HepG2 (cell line): ENCODE results near the gene TARS3. TPM values are rescaled to one million over a fixed set of nuclear protein-coding genes. Genes with fewer than 3 reads are reported as not detected.

Source experiments
- ATAC-seq: fragments of 200-7000 bp; cut with Tn5 transposase; 3 replicates; pipeline ENCODE4 v1.9.1; 2020; ENCODE audit warnings: mild to moderate bottlenecking, moderate library complexity
- BruUV-seq: library from RNA; stranded (reverse); fragments of 400-500 nt; replicated peaks from 2 replicates; lab custom pipeline; 2021; lab: Mats Ljungman, UMichigan
- CTCF ChIA-PET: fragments of 300-600 bp; formaldehyde crosslinking; extraction: SDS; loops from one replicate; lab custom pipeline; 2021; ENCODE audit warnings: low total read pairs, inconsistent platforms, low intra/inter-chr PET ratio; lab: Yijun Ruan, JAX
- POLR2A ChIA-PET: fragments of 350-600 bp; sonication (Branson Sonifier 250); formaldehyde crosslinking; loops from one replicate; lab custom pipeline; 2020; ENCODE audit warnings: antibody characterized with exemption, inconsistent platforms; lab: Yijun Ruan, JAX
- DNase-seq: peaks from one replicate; pipeline ENCODE4 v3.0.0-alpha.2; 2015; ENCODE audit warnings: low spot score
- FAIRE-seq: peaks from 3 replicates; lab custom pipeline; 2011; peaks lifted over from hg19 to GRCh38; lab: Jason Lieb, UNC
- H2AFZ ChIP-seq: one replicate; pipeline ENCODE4 v1.6.1; 2011; ENCODE audit warnings: low read length, inconsistent platforms
- H3K27ac ChIP-seq: fragments of 300-600 bp; 3 replicates; pipeline ENCODE4 v1.8.0; 2011; ENCODE audit warnings: mixed run types, mild to moderate bottlenecking, mixed read lengths, low read length, inconsistent platforms; ENCODE audit not compliant: insufficient read depth; ENCODE audit errors: extremely low read length
- H3K27me3 ChIP-seq, 2 experiments: fragments of 200-600 bp in 1 of 2; 2 replicates in 1 of 2; 3 replicates in 1 of 2; pipeline versions ENCODE4 v1.6.0 to v1.8.0; 2011; ENCODE audit warnings: low read length in 2 of 2, mild to moderate bottlenecking in 2 of 2, moderate library complexity in 2 of 2, inconsistent platforms in 1 of 2; ENCODE audit not compliant: insufficient read depth in 2 of 2, control insufficient read depth in 1 of 2
- H3K36me3 ChIP-seq, 2 experiments: fragments of 200-600 bp in 1 of 2; replicated peaks in 1 of 2; 2 replicates in 1 of 2; 3 replicates in 1 of 2; pipeline versions ENCODE4 v1.5.1 to v1.8.0; 2011; ENCODE audit warnings: low read length in 2 of 2, inconsistent platforms in 1 of 2; ENCODE audit not compliant: insufficient read depth in 2 of 2, control insufficient read depth in 1 of 2
- H3K4me1 ChIP-seq: 2 replicates; pipeline ENCODE4 v1.5.1; 2012; ENCODE audit warnings: low read length, inconsistent platforms; ENCODE audit not compliant: insufficient read depth
- H3K4me2 ChIP-seq: 2 replicates; pipeline ENCODE4 v1.6.0; 2011; ENCODE audit warnings: low read depth, low read length, inconsistent platforms
- H3K4me3 ChIP-seq, 3 experiments: fragments of 200-600 bp in 1 of 3; sonication (generic), shearing (Covaris generic) in 1 of 3; replicated peaks in 1 of 3; 2 replicates each; pipeline ENCODE4 v1.5.1; 2011 to 2016; ENCODE audit warnings: low read length in 3 of 3, inconsistent platforms in 2 of 3, low read depth in 2 of 3, mild to moderate bottlenecking in 2 of 3, control low read depth in 1 of 3, mixed read lengths in 1 of 3; ENCODE audit not compliant: insufficient read depth in 1 of 3
- H3K79me2 ChIP-seq: one replicate; pipeline ENCODE4 v1.6.1; 2011; ENCODE audit warnings: low read length, inconsistent platforms; ENCODE audit not compliant: insufficient read depth
- H3K9ac ChIP-seq: 2 replicates; pipeline ENCODE4 v1.6.0; 2011; ENCODE audit warnings: mild to moderate bottlenecking, low read depth, low read length, inconsistent platforms; ENCODE audit not compliant: insufficient read depth
- H3K9me3 ChIP-seq: 2 replicates; pipeline ENCODE4 v1.5.1; 2012; ENCODE audit warnings: mild to moderate bottlenecking, low read length
- H4K20me1 ChIP-seq: 2 replicates; pipeline ENCODE4 v1.6.0; 2011; ENCODE audit warnings: inconsistent platforms, mild to moderate bottlenecking, low read length, moderate library complexity; ENCODE audit not compliant: insufficient read depth
- GATAD1 ChIP-seq: IDR thresholded peaks from 2 replicates; pipeline ENCODE4 v1.6.1; 2016; ENCODE audit warnings: missing genetic modification reagents, missing compliant biosample characterization
- KLF12 ChIP-seq: sonication (generic); formaldehyde crosslinking; IDR thresholded peaks from 2 replicates; pipeline ENCODE4 v1.4.0; 2020; ENCODE audit warnings: missing genetic modification reagents, borderline replicate concordance
- KLF13 ChIP-seq: sonication (generic); formaldehyde crosslinking; IDR thresholded peaks from 2 replicates; pipeline ENCODE4 v1.4.0; 2020; ENCODE audit warnings: mild to moderate bottlenecking, missing genetic modification reagents
- RARA ChIP-seq: IDR thresholded peaks from 2 replicates; pipeline ENCODE4 v1.6.1; 2016; ENCODE audit warnings: missing genetic modification reagents, missing compliant biosample characterization
- STAG1 ChIP-seq: sonication (generic); formaldehyde crosslinking; IDR thresholded peaks from 2 replicates; pipeline ENCODE4 v1.4.0; 2020; ENCODE audit warnings: missing genetic modification reagents
- ZNF83 ChIP-seq: sonication (generic); formaldehyde crosslinking; IDR thresholded peaks from 2 replicates; pipeline ENCODE4 v1.4.0; 2020; ENCODE audit warnings: missing genetic modification reagents, mild to moderate bottlenecking, borderline replicate concordance
- WGBS: methylation state at CpG from one replicate; pipeline ENCODE4 v1.1.6; 2017; ENCODE audit warnings: low lambda C conversion rate; 5-methylcytosine and 5-hydroxymethylcytosine counted together
- in situ Hi-C: cut with HindIII; loops from 2 replicates; pipeline ENCODE4 v1.10.0; 2017; ENCODE audit warnings: low pct_unique_long_range_greater_than_20kb; ENCODE audit not compliant: extremely low pct_ligation_motif_present
- intact Hi-C: fragments of 100-400 bp; cut with micrococcal nuclease; formaldehyde crosslinking; loops from one replicate; pipeline ENCODE4 v1.10.0; 2022; ENCODE audit not compliant: unreplicated experiment
- polyA plus RNA-seq, 8 experiments: library from polyadenylated mRNA; depleted of rRNA in 3 of 8; stranded (reverse) in 7 of 8; unstranded in 1 of 8; fragments of >200 nt; fragmentation: Illumina TruSeq in 4 of 8; extraction: Trizol in 4 of 8; gene quantifications; 2 replicates each; pipeline versions ENCODE4 v1.2.1 to v1.2.3, GENCODE V29; 2011 to 2016; ENCODE audit warnings: low read depth in 4 of 8, missing spikeins in 1 of 8, mixed read lengths in 1 of 8; ENCODE audit not compliant: insufficient read depth in 1 of 8
- total RNA-seq, 5 experiments: library from RNA; depleted of rRNA; stranded (reverse); fragments of >200 nt; fragmentation: Illumina TruSeq; extraction: Trizol; gene quantifications; 2 replicates each; pipeline ENCODE4 v1.2.3, GENCODE V29; 2016; ENCODE audit warnings: low read depth in 1 of 5
- TF ChIP-seq, protein P1 (sequence below): sonication (generic); formaldehyde crosslinking; IDR thresholded peaks from 2 replicates; pipeline ENCODE4 v1.5.1; 2020; ENCODE audit warnings: missing genetic modification reagents, mild to moderate bottlenecking, borderline replicate concordance
- TF ChIP-seq, protein P2 (sequence below): sonication (generic); formaldehyde crosslinking; IDR thresholded peaks from 2 replicates; pipeline ENCODE4 v1.5.0; 2020; ENCODE audit warnings: mild to moderate bottlenecking, missing genetic modification reagents, moderate library complexity
- TF ChIP-seq, protein P3 (sequence below): sonication (generic); formaldehyde crosslinking; IDR thresholded peaks from 2 replicates; pipeline ENCODE4 v1.4.0; 2020; ENCODE audit warnings: missing genetic modification reagents, mild to moderate bottlenecking, borderline replicate concordance

The TARS3 gene
- total and polyA plus RNA-seq, 2 of the 13 experiments (the other 11 are each of a cell fraction or from before 2014, with no cell fraction given): 4.1 to 11.7 TPM

DNA sequence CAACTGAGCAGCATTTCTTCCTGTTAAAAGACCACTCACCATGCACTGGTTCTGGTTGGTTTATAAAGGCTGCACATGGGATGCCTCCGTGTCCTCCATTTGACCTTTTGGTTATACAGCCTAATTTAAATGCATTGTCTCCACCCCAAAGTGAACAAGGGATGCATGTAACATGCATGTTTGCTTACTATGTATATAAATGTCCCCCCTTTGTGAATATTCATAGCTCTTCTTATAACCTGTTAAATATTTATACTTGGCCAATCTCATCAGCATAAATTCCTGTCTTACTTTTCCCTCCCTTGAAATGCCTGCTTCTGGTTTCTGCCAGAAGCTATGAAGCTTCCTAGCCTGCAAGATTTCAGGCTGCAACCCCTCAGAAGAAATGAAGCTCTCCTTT is 27.4 kb downstream of the TARS3 start:
- Histone ChIP-seq H3K79me2 (no peaks in the 10 kb centered on the region), H3K9ac (no peak overlapping the region), H3K4me1 (no peaks in the 10 kb centered on the region), H3K27ac (no peak overlapping the region), H3K4me2 (no peak overlapping the region), H2AFZ (no peak overlapping the region), H4K20me1 (no peaks in the 10 kb centered on the region), H3K9me3 (no peaks in the 10 kb centered on the region), H3K36me3 (peaks cover 7 to 50% of the 10 kb centered on the region in 2 experiments; a peak in 4 of 5 replicates), H3K4me3 (no peak overlapping the region), H3K27me3 (no peaks in the 10 kb centered on the region)
- in situ Hi-C loops (no loop called here), intact Hi-C loops (no loop called here)
- FAIRE-seq (no peak), DNase-seq (no peak), ATAC-seq (no peak)
- no TSS peak for BruUV-seq
- no peak for TF ChIP-seq ZNF83 (CRISPR knock-in tag)
- TF ChIP-seq, protein P1, sequence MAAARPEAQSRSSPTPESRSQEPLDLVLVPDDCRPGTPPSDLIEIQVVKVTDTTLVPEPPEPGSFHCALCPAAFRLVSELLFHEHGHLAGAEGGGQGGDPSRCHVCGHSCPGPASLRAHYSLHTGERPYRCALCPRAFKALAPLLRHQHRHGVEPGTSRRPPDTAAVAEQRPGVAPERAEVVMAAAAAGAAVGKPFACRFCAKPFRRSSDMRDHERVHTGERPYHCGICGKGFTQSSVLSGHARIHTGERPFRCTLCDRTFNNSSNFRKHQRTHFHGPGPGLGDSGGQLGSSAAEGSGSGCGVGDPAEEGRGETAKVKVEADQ (CRISPR knock-in tag): no peak
- TF ChIP-seq GATAD1: no peak
- TF ChIP-seq RARA: no peak
- TF ChIP-seq KLF12: no peak
- TF ChIP-seq KLF13 (CRISPR knock-in tag): no peak
- POLR2A ChIA-PET: no interaction called here
- CTCF ChIA-PET: no interaction called here
- WGBS: 100% methylated on average over 1 of the region's 1 CpG

DNA sequence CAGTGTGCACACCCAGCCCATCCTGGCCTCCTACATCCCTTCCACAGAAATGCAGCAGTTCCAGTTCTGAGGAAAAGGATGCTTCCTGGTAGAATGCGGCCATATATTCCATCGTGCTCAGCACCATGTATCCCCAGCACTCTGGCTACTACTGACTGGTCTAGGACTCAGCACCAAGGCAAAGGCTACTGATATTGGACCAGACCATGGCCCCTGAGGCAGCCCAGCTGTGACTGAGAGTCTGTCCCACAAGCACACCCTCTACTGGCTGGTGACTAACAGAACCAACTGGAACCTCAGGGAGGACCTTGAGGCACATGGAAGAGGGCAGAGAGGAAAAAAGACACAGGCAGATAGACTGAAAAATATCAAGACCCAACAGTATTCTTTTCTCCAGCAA is 30.0 kb downstream of the TARS3 start:
- peak; percentile 72 for ATAC-seq
- ChIA-PET POLR2A (no interaction called here), CTCF (no interaction called here)
- no peaks in the 10 kb centered on the region for H3K9me3 ChIP-seq
- DNase-seq: no peak
- intact Hi-C loops (no loop called here), in situ Hi-C loops (no loop called here)
- H3K9ac ChIP-seq: no peak overlapping the region
- H4K20me1 ChIP-seq: no peaks in the 10 kb centered on the region
- no TSS peak for BruUV-seq
- no peak overlapping the region for H3K4me2 ChIP-seq
- H3K27ac ChIP-seq: no peak overlapping the region
- no peak overlapping the region for H3K4me3 ChIP-seq
- TF ChIP-seq, protein P2, sequence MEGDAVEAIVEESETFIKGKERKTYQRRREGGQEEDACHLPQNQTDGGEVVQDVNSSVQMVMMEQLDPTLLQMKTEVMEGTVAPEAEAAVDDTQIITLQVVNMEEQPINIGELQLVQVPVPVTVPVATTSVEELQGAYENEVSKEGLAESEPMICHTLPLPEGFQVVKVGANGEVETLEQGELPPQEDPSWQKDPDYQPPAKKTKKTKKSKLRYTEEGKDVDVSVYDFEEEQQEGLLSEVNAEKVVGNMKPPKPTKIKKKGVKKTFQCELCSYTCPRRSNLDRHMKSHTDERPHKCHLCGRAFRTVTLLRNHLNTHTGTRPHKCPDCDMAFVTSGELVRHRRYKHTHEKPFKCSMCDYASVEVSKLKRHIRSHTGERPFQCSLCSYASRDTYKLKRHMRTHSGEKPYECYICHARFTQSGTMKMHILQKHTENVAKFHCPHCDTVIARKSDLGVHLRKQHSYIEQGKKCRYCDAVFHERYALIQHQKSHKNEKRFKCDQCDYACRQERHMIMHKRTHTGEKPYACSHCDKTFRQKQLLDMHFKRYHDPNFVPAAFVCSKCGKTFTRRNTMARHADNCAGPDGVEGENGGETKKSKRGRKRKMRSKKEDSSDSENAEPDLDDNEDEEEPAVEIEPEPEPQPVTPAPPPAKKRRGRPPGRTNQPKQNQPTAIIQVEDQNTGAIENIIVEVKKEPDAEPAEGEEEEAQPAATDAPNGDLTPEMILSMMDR (CRISPR knock-in tag): peak; percentile 42; the same call in 1 of the 2 replicates
- TF ChIP-seq, protein P3, sequence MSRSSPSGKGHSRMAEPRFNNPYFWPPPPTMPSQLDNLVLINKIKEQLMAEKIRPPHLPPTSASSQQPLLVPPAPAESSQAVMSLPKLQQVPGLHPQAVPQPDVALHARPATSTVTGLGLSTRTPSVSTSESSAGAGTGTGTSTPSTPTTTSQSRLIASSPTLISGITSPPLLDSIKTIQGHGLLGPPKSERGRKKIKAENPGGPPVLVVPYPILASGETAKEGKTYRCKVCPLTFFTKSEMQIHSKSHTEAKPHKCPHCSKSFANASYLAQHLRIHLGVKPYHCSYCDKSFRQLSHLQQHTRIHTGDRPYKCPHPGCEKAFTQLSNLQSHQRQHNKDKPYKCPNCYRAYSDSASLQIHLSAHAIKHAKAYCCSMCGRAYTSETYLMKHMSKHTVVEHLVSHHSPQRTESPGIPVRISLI (CRISPR knock-in tag): no peak
- peak; percentile 6; the same call in 1 of the 2 replicates for TF ChIP-seq STAG1 (CRISPR knock-in tag)
- TF ChIP-seq, all 625 proteins: peak for 2
- H3K36me3 ChIP-seq: peaks cover 7 to 35% of the 10 kb centered on the region in 2 experiments; a peak in 4 of 5 replicates
- 100% methylated on average over 2 of the region's 2 CpGs for WGBS
- H3K27me3 ChIP-seq: no peaks in the 10 kb centered on the region; a peak in 1 of 5 replicates
- no peak overlapping the region for H2AFZ ChIP-seq
- FAIRE-seq: no peak
- no peaks in the 10 kb centered on the region for H3K4me1 ChIP-seq
- no peaks in the 10 kb centered on the region for H3K79me2 ChIP-seq
